GM12878 (cell line): Measurements from ENCODE around the gene ZNF57. TPM values are rescaled to one million over a fixed set of nuclear protein-coding genes. Genes with fewer than 3 reads are reported as not detected.

ENCODE experiments used
- ATAC-seq: fragments of 200-7000 bp; cut with Tn5 transposase; 3 replicates; pipeline ENCODE4 v1.9.1; 2020; ENCODE audit warnings: mild to moderate bottlenecking, moderate library complexity
- BruUV-seq: library from RNA; stranded (reverse); fragments of 400-500 nt; replicated peaks from 2 replicates; lab custom pipeline; 2021; lab: Mats Ljungman, UMichigan
- CTCF ChIA-PET: fragments of 300-600 bp; sonication (Branson Sonifier 250); formaldehyde crosslinking; extraction: SDS; loops from one replicate; lab custom pipeline; 2021; ENCODE audit warnings: inconsistent platforms; lab: Yijun Ruan, JAX
- POLR2A ChIA-PET: fragments of 350-600 bp; formaldehyde crosslinking; extraction: SDS; loops from one replicate; lab custom pipeline; 2021; ENCODE audit warnings: inconsistent platforms; lab: Charles Lee
- RAD21 ChIA-PET: fragments of 300-600 bp; sonication (Branson Sonifier 250); formaldehyde crosslinking; loops from one replicate; lab custom pipeline; 2023; ENCODE audit warnings: antibody characterized with exemption; ENCODE audit not compliant: unreplicated experiment; lab: Charles Lee
- SMC1A ChIA-PET: fragments of 300-600 bp; sonication (Branson Sonifier 250); formaldehyde crosslinking; loops from one replicate; lab custom pipeline; 2023; ENCODE audit not compliant: unreplicated experiment, uncharacterized antibody; lab: Charles Lee
- DNase-seq: peaks from one replicate; pipeline ENCODE4 v3.0.0-alpha.2; 2011; ENCODE audit warnings: low read depth, low spot score
- FAIRE-seq: peaks from 3 replicates; lab custom pipeline; 2011; peaks lifted over from hg19 to GRCh38; lab: Jason Lieb, UNC
- H2AFZ ChIP-seq: 2 replicates; pipeline ENCODE4 v1.6.0; 2011; ENCODE audit warnings: low read depth, low read length, control low read depth; ENCODE audit not compliant: control insufficient read depth
- H3K27ac ChIP-seq: 2 replicates; pipeline ENCODE4 v1.5.1; 2011; ENCODE audit warnings: control low read depth; ENCODE audit not compliant: control insufficient read depth, insufficient read depth
- H3K27me3 ChIP-seq, 2 experiments: replicated peaks in 1 of 2; 2 replicates each; pipeline versions ENCODE4 v1.6.0 to v1.6.1; 2011; ENCODE audit warnings: low read length in 1 of 2; ENCODE audit not compliant: control insufficient read depth in 2 of 2, insufficient read depth in 2 of 2
- H3K36me3 ChIP-seq, 2 experiments: 2 replicates each; pipeline ENCODE4 v1.5.1; 2011; ENCODE audit warnings: low read length in 1 of 2; ENCODE audit not compliant: control insufficient read depth in 2 of 2, insufficient read depth in 2 of 2
- H3K4me1 ChIP-seq: 2 replicates; pipeline ENCODE4 v1.6.1; 2011; ENCODE audit warnings: mild to moderate bottlenecking, low read length, moderate library complexity, mixed read lengths; ENCODE audit not compliant: control insufficient read depth, insufficient read depth
- H3K4me2 ChIP-seq: 2 replicates; pipeline ENCODE4 v1.6.0; 2011; ENCODE audit warnings: control low read depth; ENCODE audit not compliant: control insufficient read depth, insufficient read depth
- H3K4me3 ChIP-seq: fragments of 200-600 bp; sonication (generic); 2 replicates; pipeline ENCODE4 v1.5.1; 2016
- H3K79me2 ChIP-seq: 2 replicates; pipeline ENCODE4 v1.6.0; 2011; ENCODE audit warnings: low read length; ENCODE audit not compliant: control insufficient read depth, insufficient read depth
- H3K9ac ChIP-seq: 2 replicates; pipeline ENCODE4 v1.8.0; 2011; ENCODE audit warnings: low read length, control low read depth, mixed read lengths; ENCODE audit not compliant: control insufficient read depth, insufficient read depth
- H3K9me3 ChIP-seq: replicated peaks from 3 replicates; pipeline ENCODE4 v1.5.1; 2011; ENCODE audit warnings: mild to moderate bottlenecking, low read length; ENCODE audit not compliant: control insufficient read depth, insufficient read depth
- H4K20me1 ChIP-seq: 2 replicates; pipeline ENCODE4 v1.6.0; 2011; ENCODE audit not compliant: control insufficient read depth, insufficient read depth
- CHD1 ChIP-seq: IDR thresholded peaks from 2 replicates; pipeline ENCODE4 v1.6.1; 2012; ENCODE audit warnings: low read depth, low read length, improper control_type of control experiment
- E2F8 ChIP-seq: fragments of 450-650 bp; IDR thresholded peaks from 2 replicates; pipeline ENCODE4 v1.6.1; 2018; ENCODE audit warnings: mild to moderate bottlenecking, low read depth, moderate library complexity; ENCODE audit not compliant: partially characterized antibody
- E4F1 ChIP-seq: fragments of 450-650 bp; IDR thresholded peaks from 2 replicates; pipeline ENCODE4 v1.6.1; 2018; ENCODE audit warnings: borderline replicate concordance, mild to moderate bottlenecking; ENCODE audit not compliant: partially characterized antibody
- FOS ChIP-seq: IDR thresholded peaks from 3 replicates; pipeline ENCODE4 v1.6.1; 2011; ENCODE audit warnings: borderline replicate concordance; ENCODE audit not compliant: insufficient read length; ENCODE audit errors: extremely low read depth
- NFYB ChIP-seq: IDR thresholded peaks from 2 replicates; pipeline ENCODE4 v1.6.1; 2011; ENCODE audit warnings: low read depth, mild to moderate bottlenecking, low read length, improper control_type of control experiment, moderate library complexity; ENCODE audit not compliant: insufficient read depth
- NR2C1 ChIP-seq: fragments of 450-650 bp; IDR thresholded peaks from 2 replicates; pipeline ENCODE4 v1.6.1; 2017; ENCODE audit warnings: antibody characterized with exemption, mild to moderate bottlenecking, moderate library complexity
- PKNOX1 ChIP-seq: fragments of 450-650 bp; IDR thresholded peaks from 2 replicates; pipeline ENCODE4 v1.6.1; 2016; ENCODE audit warnings: mild to moderate bottlenecking
- PML ChIP-seq: IDR thresholded peaks from 2 replicates; pipeline ENCODE4 v1.6.1; 2012; ENCODE audit warnings: low read length, inconsistent platforms
- POLR2A ChIP-seq: IDR thresholded peaks from 2 replicates; pipeline ENCODE4 v1.6.1; 2011; ENCODE audit warnings: low read depth, mild to moderate bottlenecking, low read length
- RBBP5 ChIP-seq: fragments of 200-600 bp; sonication (generic); conservative IDR thresholded peaks from 2 replicates; pipeline ENCODE4 v1.6.1; 2016
- SIN3A ChIP-seq: IDR thresholded peaks from 2 replicates; pipeline ENCODE4 v1.6.1; 2012; ENCODE audit warnings: low read depth, low read length, improper control_type of control experiment
- SKIL ChIP-seq: fragments of 450-650 bp; IDR thresholded peaks from 2 replicates; pipeline ENCODE4 v1.6.1; 2017; ENCODE audit warnings: mild to moderate bottlenecking, low read depth, inconsistent platforms; ENCODE audit not compliant: poor library complexity, severe bottlenecking
- WGBS: methylation state at CpG from one replicate; pipeline ENCODE4 v1.1.6; 2016; ENCODE audit warnings: low lambda C conversion rate; ENCODE audit not compliant: insufficient replicate concordance, insufficient coverage; ENCODE audit errors: missing lambda C conversion rate; 5-methylcytosine and 5-hydroxymethylcytosine counted together
- in situ Hi-C: fragments of 300-500 bp; cut with MboI; formaldehyde crosslinking; loops from 9 replicates; pipeline ENCODE4 v1.14.3; 2018; ENCODE audit warnings: mixed read lengths
- intact Hi-C: fragments of 100-400 bp; cut with micrococcal nuclease; formaldehyde crosslinking; loops from one replicate; pipeline ENCODE4 v1.14.2; 2022; ENCODE audit not compliant: unreplicated experiment
- polyA plus RNA-seq, 11 experiments: library from polyadenylated mRNA; depleted of rRNA in 4 of 11; unstranded in 6 of 11; stranded (reverse) in 5 of 11; fragments of >200 nt; fragmentation: Nextera tagmentation in 4 of 11; fragmentation: Illumina TruSeq in 1 of 11; extraction: Ambion mirVana in 4 of 11; extraction: Trizol in 1 of 11; gene quantifications; 1 replicate in 1 of 11; 2 replicates in 10 of 11; pipeline versions ENCODE4 v1.2.1 to v1.2.3, GENCODE V29; 2011 to 2016; ENCODE audit warnings: inconsistent platforms in 2 of 11, missing spikeins in 2 of 11, low read depth in 1 of 11
- total RNA-seq, 4 experiments: library from RNA; depleted of rRNA in 3 of 4; stranded (reverse); fragments of >200 nt in 3 of 4; fragmentation: Illumina TruSeq in 1 of 4; extraction: Trizol in 1 of 4; gene quantifications; 2 replicates each; pipeline versions ENCODE4 v1.2.1 to v1.2.3, GENCODE V29; 2013 to 2021

The ZNF57 gene
- total and polyA plus RNA-seq, 10 of the 15 experiments (the other 5 are each of a cell fraction or from before 2014, with no cell fraction given), result 2.7 to 8.9 (median 5.8) TPM

- no peak for ATAC-seq
- Histone ChIP-seq H3K9me3 (no peaks in the 10 kb centered on the region; the same call in 2 of the 3 replicates), H2AFZ (no peak overlapping the region), H3K27ac (no peak overlapping the region), H3K9ac (no peak overlapping the region), H3K79me2 (no peaks in the 10 kb centered on the region), H4K20me1 (no peaks in the 10 kb centered on the region), H3K4me1 (no peaks in the 10 kb centered on the region), H3K4me3 (no peak overlapping the region), H3K27me3 (no peaks in the 10 kb centered on the region), H3K36me3 (no peaks in the 10 kb centered on the region), H3K4me2 (no peak overlapping the region)
- ChIA-PET SMC1A (no interaction called here), CTCF (no interaction called here), POLR2A (no interaction called here), RAD21 (no interaction called here)
- FAIRE-seq, result no peak
- DNase-seq, result no peak
- 62% methylated on average over 8 of the region's 8 CpGs for WGBS
- intact Hi-C loops (no loop called here), in situ Hi-C loops (no loop called here)
- TF ChIP-seq CHD1 (no peak), RBBP5 (no peak), FOS (no peak), SKIL (no peak), E4F1 (no peak), PKNOX1 (no peak), NR2C1 (no peak), PML (no peak), NFYB (no peak), SIN3A (no peak), E2F8 (no peak), POLR2A (no peak)
- no TSS peak for BruUV-seq
These were observed 34.2 kb upstream of the ZNF57 start for GRCh38 chr19:2866495-2867024.
